Measurements from ENCODE around the gene IGF2BP2. TPM values are rescaled to one million over a fixed set of nuclear protein-coding genes. Genes with fewer than 3 reads are reported as not detected.

Gene IGF2BP2
- total and polyA plus RNA-seq, 2 of the 8 experiments (the other 6 are each of a cell fraction or from before 2014, with no cell fraction given): 7.4 to 121 TPM

DNA sequence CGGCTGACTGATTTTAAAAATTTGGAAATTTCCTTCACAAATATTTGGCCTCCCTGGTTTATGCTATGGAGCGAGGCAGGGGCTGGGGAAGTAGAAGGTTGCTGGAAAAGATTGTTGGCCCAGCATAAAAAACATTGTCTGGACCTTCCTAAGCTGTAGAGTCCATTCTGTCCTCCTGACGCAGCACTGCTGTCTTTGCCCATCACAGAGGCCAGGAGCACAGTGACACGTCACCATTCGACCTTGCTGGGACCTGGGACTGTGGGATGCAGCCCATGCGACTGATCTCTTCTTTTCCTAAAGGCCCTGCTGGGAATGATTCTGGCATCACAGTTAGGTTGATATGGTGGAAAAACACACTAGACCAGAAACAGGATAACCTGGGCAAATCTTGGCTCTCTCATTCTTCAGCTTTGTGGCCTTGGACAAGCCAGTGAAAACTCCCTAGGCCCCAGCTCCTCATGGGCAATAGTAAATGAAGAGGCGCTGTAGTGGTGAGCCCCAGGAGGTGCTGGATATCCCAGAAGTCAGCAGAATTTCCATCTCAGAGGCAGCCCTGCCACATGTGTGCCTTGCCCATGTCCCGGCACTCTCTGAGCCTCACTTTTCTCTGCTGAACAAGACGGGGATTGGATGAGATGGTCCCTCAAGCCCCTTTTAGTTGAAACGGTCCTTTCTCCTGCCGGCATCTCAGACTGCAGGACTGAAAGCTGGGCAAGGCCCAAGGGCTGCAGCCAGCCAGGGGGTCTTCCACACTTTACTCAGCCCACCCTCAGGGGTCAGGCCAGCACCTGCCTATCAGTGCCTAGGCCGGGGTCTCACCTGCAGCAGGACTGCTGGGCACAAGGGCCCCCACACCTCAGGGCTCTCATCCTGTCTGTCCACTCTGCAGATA lies 169.2 kb downstream of the IGF2BP2 start:
- no peak overlapping the region for H4K91ac ChIP-seq (replicated peaks; ENCODE audit: insufficient read length, low read length)
- H3K27ac ChIP-seq (ENCODE audit: low read depth, low read length): no peak overlapping the region
- no peak overlapping the region for H2BK20ac ChIP-seq (ENCODE audit: low read length)
- H3K79me2 ChIP-seq (ENCODE audit: control insufficient read depth in 1 of 2, insufficient read depth in 2 of 2, low read length in 2 of 2): no peaks in the 10 kb centered on the region
- no peak overlapping the region for H3K9ac ChIP-seq (replicated peaks in 1 of 4; ENCODE audit: extremely low read depth in 1 of 4, low read depth in 3 of 4, low read length in 3 of 4)
- no peak overlapping the region for H2BK12ac ChIP-seq (ENCODE audit: low read depth, low read length)
- H3K9me3 ChIP-seq (ENCODE audit: insufficient read depth in 2 of 2, low read depth in 1 of 2, low read length in 1 of 2): no peaks in the 10 kb centered on the region
- H4K20me1 ChIP-seq (replicated peaks in 1 of 2; ENCODE audit: control insufficient read depth in 1 of 2, insufficient read depth in 2 of 2, low read length in 2 of 2): no peaks in the 10 kb centered on the region
- no peak overlapping the region for H3K23ac ChIP-seq (ENCODE audit: insufficient read length)
- no peak overlapping the region for H2BK5ac ChIP-seq (ENCODE audit: low read depth, low read length)
- no peak overlapping the region for H3K18ac ChIP-seq (ENCODE audit: extremely low read depth, low read length)
- no peak overlapping the region for H2AFZ ChIP-seq (ENCODE audit: low read length)
- 92% methylated on average over 12 of the region's 12 CpGs; no CpG with 5 or more reads in 1 of the 2 experiments for WGBS, 2 experiments (ENCODE audit: extremely low coverage in 1 of 2, insufficient coverage in 1 of 2, insufficient read length in 1 of 2, insufficient replicate concordance in 2 of 2, low coverage in 1 of 2, low lambda C conversion rate in 2 of 2, missing lambda C conversion rate in 1 of 2)
- no peaks in the 10 kb centered on the region for H3K23me2 ChIP-seq (ENCODE audit: low read depth, low read length)
- CTCF ChIA-PET (ENCODE audit: partially characterized antibody): interaction anchor here (1.0 to 6.9 kb wide), 5 partner anchors 8 to 249 kb away, joined by 3 to 67 read pairs (median 4); no protein-coding TSS in a partner anchor
- POLR2A ChIA-PET (ENCODE audit: partially characterized antibody): interaction anchor here (1.3 to 2.1 kb wide), 2 partner anchors 8 to 10 kb away, joined by 3 to 5 read pairs; no protein-coding TSS in a partner anchor
- H3K36me3 ChIP-seq (ENCODE audit: control insufficient read depth in 2 of 4, insufficient read depth in 4 of 4, low read length in 3 of 4): peaks cover 18 to 73% (median 47%) of the 10 kb centered on the region in 4 experiments
- H3K56ac ChIP-seq (replicated peaks; ENCODE audit: insufficient read length, low read depth, low read length): no peak overlapping the region
- no peak overlapping the region for H3K4ac ChIP-seq (replicated peaks; ENCODE audit: insufficient read length, low read depth, low read length)
- no peaks in the 10 kb centered on the region for H3K27me3 ChIP-seq (replicated peaks in 1 of 4; ENCODE audit: control insufficient read depth in 3 of 4, extremely low read depth in 1 of 4, insufficient read depth in 3 of 4, low read length in 3 of 4)
- H2AK5ac ChIP-seq (ENCODE audit: low read depth, low read length): no peak overlapping the region
- H2BK120ac ChIP-seq (replicated peaks; ENCODE audit: low read depth, low read length): no peak overlapping the region
- H2BK15ac ChIP-seq (ENCODE audit: low read length): no peak overlapping the region
- no peak overlapping the region for H4K8ac ChIP-seq (ENCODE audit: extremely low read depth, insufficient read depth, low read length)
- H3K4me2 ChIP-seq (ENCODE audit: insufficient read depth in 1 of 2, low read depth in 2 of 2, low read length in 2 of 2): no peak overlapping the region
- H3K4me3 ChIP-seq (ENCODE audit: extremely low read depth in 1 of 4, insufficient read depth in 2 of 4, low read depth in 3 of 4, low read length in 4 of 4): no peak overlapping the region
- H4K5ac ChIP-seq (ENCODE audit: insufficient read length, low read depth, low read length): no peak overlapping the region
- DNase-seq (ENCODE audit: low read depth in 1 of 2, low spot score in 2 of 2) (no peak), FAIRE-seq (no peak)
- peaks cover 0 to 2% (median under 1%) of the 10 kb centered on the region in 4 experiments; a peak in 3 of 7 replicates for H3K4me1 ChIP-seq (replicated peaks in 1 of 4; ENCODE audit: control insufficient read depth in 3 of 4, insufficient read depth in 4 of 4, low read length in 3 of 4)
- H3K79me1 ChIP-seq (ENCODE audit: low read depth, low read length): no peaks in the 10 kb centered on the region
- no peak overlapping the region for H3K14ac ChIP-seq (ENCODE audit: insufficient read length)
- TF ChIP-seq SIRT6 (IDR thresholded peaks at IDR 0.05; ENCODE audit: low read length) (no peak), ATF2 (IDR thresholded peaks at IDR 0.05; ENCODE audit: low read length) (no peak), SP1 (IDR thresholded peaks at IDR 0.05; ENCODE audit: low read depth, low read length) (no peak), GABPA (IDR thresholded peaks at IDR 0.05; ENCODE audit: borderline replicate concordance, insufficient read depth, low read length) (no peak), POLR2AphosphoS5 (IDR thresholded peaks at IDR 0.05; ENCODE audit: low read depth, low read length) (peak; percentile 40; the same call in 1 of the 2 replicates), TAF1 (IDR thresholded peaks at IDR 0.05; ENCODE audit: low read depth, low read length) (no peak), CBX5 (IDR thresholded peaks at IDR 0.05; ENCODE audit: low read depth, low read length) (no peak)
- TF ChIP-seq, protein P1, sequence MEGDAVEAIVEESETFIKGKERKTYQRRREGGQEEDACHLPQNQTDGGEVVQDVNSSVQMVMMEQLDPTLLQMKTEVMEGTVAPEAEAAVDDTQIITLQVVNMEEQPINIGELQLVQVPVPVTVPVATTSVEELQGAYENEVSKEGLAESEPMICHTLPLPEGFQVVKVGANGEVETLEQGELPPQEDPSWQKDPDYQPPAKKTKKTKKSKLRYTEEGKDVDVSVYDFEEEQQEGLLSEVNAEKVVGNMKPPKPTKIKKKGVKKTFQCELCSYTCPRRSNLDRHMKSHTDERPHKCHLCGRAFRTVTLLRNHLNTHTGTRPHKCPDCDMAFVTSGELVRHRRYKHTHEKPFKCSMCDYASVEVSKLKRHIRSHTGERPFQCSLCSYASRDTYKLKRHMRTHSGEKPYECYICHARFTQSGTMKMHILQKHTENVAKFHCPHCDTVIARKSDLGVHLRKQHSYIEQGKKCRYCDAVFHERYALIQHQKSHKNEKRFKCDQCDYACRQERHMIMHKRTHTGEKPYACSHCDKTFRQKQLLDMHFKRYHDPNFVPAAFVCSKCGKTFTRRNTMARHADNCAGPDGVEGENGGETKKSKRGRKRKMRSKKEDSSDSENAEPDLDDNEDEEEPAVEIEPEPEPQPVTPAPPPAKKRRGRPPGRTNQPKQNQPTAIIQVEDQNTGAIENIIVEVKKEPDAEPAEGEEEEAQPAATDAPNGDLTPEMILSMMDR (IDR thresholded peaks at IDR 0.05; ENCODE audit: control extremely low read depth in 1 of 3, insufficient read depth in 1 of 3, low read depth in 1 of 3, low read length in 3 of 3): no peak

Measured in H1 (cell line).